Measurements from ENCODE around the gene ZNF12. TPM values are rescaled to one million over a fixed set of nuclear protein-coding genes. Genes with fewer than 3 reads are reported as not detected.

ZNF12 gene
- total RNA-seq, 1 experiment from 2014 or later, result 18.8 TPM

DNA sequence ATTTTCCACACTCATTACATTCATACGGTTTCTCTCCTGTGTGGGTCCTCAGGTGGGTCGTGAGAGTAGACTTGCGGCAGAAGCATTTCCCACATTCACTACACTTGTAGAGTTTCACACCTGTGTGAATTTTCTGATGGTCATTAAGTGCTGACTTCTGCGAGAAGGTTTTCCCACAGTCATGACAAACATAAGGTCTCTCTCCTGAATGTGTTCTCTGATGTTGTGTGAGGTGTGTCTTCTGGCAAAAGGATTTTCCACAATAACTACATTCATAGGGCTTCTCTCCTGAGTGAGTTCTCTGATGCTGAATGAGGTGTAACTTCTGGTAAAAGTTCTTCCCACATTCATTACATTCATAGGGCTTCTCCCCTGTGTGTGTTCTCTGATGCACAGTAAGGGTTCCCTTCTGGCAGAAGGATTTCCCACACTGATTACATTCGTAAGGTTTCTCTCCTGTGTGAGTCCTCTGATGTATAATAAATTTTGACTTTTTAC is 15.1 kb downstream of the ZNF12 start:
- H3K27me3 ChIP-seq (replicated peaks; ENCODE audit: insufficient read depth, low read depth, low read length, poor library complexity), result no peaks in the 10 kb centered on the region
- no peak overlapping the region for H3K27ac ChIP-seq (ENCODE audit: low read depth, low read length, poor library complexity, severe bottlenecking)
- H3K4me1 ChIP-seq (ENCODE audit: insufficient read depth, low read length, poor library complexity, severe bottlenecking), result no peaks in the 10 kb centered on the region
- no peak for TF ChIP-seq EZH2 (IDR thresholded peaks at IDR 0.05; ENCODE audit: borderline replicate concordance, low read depth, low read length, poor library complexity, severe bottlenecking)
- TF ChIP-seq, protein P1, sequence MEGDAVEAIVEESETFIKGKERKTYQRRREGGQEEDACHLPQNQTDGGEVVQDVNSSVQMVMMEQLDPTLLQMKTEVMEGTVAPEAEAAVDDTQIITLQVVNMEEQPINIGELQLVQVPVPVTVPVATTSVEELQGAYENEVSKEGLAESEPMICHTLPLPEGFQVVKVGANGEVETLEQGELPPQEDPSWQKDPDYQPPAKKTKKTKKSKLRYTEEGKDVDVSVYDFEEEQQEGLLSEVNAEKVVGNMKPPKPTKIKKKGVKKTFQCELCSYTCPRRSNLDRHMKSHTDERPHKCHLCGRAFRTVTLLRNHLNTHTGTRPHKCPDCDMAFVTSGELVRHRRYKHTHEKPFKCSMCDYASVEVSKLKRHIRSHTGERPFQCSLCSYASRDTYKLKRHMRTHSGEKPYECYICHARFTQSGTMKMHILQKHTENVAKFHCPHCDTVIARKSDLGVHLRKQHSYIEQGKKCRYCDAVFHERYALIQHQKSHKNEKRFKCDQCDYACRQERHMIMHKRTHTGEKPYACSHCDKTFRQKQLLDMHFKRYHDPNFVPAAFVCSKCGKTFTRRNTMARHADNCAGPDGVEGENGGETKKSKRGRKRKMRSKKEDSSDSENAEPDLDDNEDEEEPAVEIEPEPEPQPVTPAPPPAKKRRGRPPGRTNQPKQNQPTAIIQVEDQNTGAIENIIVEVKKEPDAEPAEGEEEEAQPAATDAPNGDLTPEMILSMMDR (conservative IDR thresholded peaks at IDR 0.05; ENCODE audit: low read depth, low read length), result no peak
- intact Hi-C loops (cut with micrococcal nuclease; ENCODE audit: unreplicated experiment), result no loop called here
- POLR2A ChIA-PET (ENCODE audit: low non-redundant PET), result no interaction called here
- H3K36me3 ChIP-seq (ENCODE audit: insufficient read depth, low read length, poor library complexity, severe bottlenecking), result peaks cover 100% of the 10 kb centered on the region
- BruUV-seq (replicated peaks), result no TSS peak
- H3K4me3 ChIP-seq (ENCODE audit: low read depth, low read length, poor library complexity, severe bottlenecking), result no peak overlapping the region
- no peak for DNase-seq (ENCODE audit: low spot score)
- H3K9me3 ChIP-seq (ENCODE audit: low read depth, low read length, poor library complexity, severe bottlenecking), result peaks cover 99% of the 10 kb centered on the region
- CTCF ChIA-PET, result no interaction called here

DNA sequence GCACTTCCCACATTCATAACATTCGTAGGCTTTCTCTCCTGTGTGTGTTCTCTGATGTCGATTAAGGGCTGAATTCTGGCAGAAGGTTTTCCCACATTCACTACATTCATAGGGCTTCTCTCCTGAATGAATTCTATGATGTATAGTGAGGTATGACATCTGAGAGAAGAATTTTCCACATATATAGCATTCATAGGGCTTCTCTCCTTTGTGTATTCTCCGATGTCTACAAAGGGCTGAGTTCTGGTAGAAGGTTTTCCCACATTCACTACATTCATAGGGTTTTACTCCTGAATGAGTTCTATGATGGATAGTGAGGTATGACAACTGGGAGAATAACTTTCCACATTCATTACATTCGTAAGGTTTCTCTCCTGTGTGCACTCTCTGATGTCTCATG is 15.6 kb downstream of the ZNF12 start:
- Histone ChIP-seq H3K4me1 (ENCODE audit: insufficient read depth, low read length, poor library complexity, severe bottlenecking) (no peaks in the 10 kb centered on the region), H3K4me3 (ENCODE audit: low read depth, low read length, poor library complexity, severe bottlenecking) (no peak overlapping the region), H3K27me3 (replicated peaks; ENCODE audit: insufficient read depth, low read depth, low read length, poor library complexity) (no peaks in the 10 kb centered on the region), H3K9me3 (ENCODE audit: low read depth, low read length, poor library complexity, severe bottlenecking) (peaks cover 98% of the 10 kb centered on the region), H3K36me3 (ENCODE audit: insufficient read depth, low read length, poor library complexity, severe bottlenecking) (peaks cover 100% of the 10 kb centered on the region), H3K27ac (ENCODE audit: low read depth, low read length, poor library complexity, severe bottlenecking) (no peak overlapping the region)
- ChIA-PET CTCF (no interaction called here), POLR2A (ENCODE audit: low non-redundant PET) (no interaction called here)
- no TSS peak for BruUV-seq (replicated peaks)
- intact Hi-C loops (cut with micrococcal nuclease; ENCODE audit: unreplicated experiment), result no loop called here
- TF ChIP-seq EZH2 (IDR thresholded peaks at IDR 0.05; ENCODE audit: borderline replicate concordance, low read depth, low read length, poor library complexity, severe bottlenecking), result no peak
- TF ChIP-seq, protein P1 (conservative IDR thresholded peaks at IDR 0.05; ENCODE audit: low read depth, low read length), result no peak
- DNase-seq (ENCODE audit: low spot score), result no peak

DNA sequence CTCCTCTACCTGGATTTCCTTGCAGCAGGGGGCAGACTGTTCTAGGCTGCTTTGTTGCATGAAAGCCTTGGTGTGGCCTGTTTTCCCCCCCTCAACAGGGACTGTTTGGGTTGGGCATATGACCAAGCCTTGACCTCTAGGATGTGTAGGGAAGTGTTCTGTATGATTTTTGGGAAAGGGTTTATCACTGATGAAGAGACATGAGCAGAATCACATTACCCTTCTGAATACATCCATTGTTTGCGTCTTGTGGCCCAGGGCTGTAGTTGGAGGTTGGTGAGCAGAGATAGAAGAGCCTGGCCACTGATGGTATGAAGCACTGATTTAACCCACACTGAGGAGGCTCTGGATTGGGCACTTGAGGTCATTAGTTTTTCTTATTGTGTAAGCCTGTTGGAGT is 26.6 kb downstream of the ZNF12 start:
- BruUV-seq (replicated peaks), result no TSS peak
- H3K27me3 ChIP-seq (replicated peaks; ENCODE audit: insufficient read depth, low read depth, low read length, poor library complexity), result no peaks in the 10 kb centered on the region
- POLR2A ChIA-PET (ENCODE audit: low non-redundant PET), result no interaction called here
- no peak for DNase-seq (ENCODE audit: low spot score)
- no peak overlapping the region for H3K4me3 ChIP-seq (ENCODE audit: low read depth, low read length, poor library complexity, severe bottlenecking)
- no peaks in the 10 kb centered on the region for H3K36me3 ChIP-seq (ENCODE audit: insufficient read depth, low read length, poor library complexity, severe bottlenecking)
- H3K4me1 ChIP-seq (ENCODE audit: insufficient read depth, low read length, poor library complexity, severe bottlenecking), result no peaks in the 10 kb centered on the region
- peaks cover 86% of the 10 kb centered on the region for H3K9me3 ChIP-seq (ENCODE audit: low read depth, low read length, poor library complexity, severe bottlenecking)
- no peak overlapping the region for H3K27ac ChIP-seq (ENCODE audit: low read depth, low read length, poor library complexity, severe bottlenecking)
- TF ChIP-seq, protein P1 (conservative IDR thresholded peaks at IDR 0.05; ENCODE audit: low read depth, low read length), result no peak
- TF ChIP-seq EZH2 (IDR thresholded peaks at IDR 0.05; ENCODE audit: borderline replicate concordance, low read depth, low read length, poor library complexity, severe bottlenecking), result no peak
- CTCF ChIA-PET, result no interaction called here
- intact Hi-C loops (cut with micrococcal nuclease; ENCODE audit: unreplicated experiment), result no loop called here

Measured in A673 (cell line).